Frontal cortex (tissue), 4 donors: ENCODE data around the gene ANKEF1. TPM values are rescaled to one million over a fixed set of nuclear protein-coding genes. Genes with fewer than 3 reads are reported as not detected.

Experiments used
- DNase-seq, 2 donors: peaks; one replicate each; pipeline ENCODE4 v3.0.0; 2012; ENCODE audit warnings: low spot score in 2 of 2
- FAIRE-seq: peaks from 2 replicates; lab custom pipeline; 2012; peaks lifted over from hg19 to GRCh38; lab: Jason Lieb, UNC
- small RNA-seq: library from RNA; depleted of rRNA; stranded (forward); fragments of <200 nt; gene quantifications from one replicate; pipeline ENCODE3, GENCODE V24; 2014
- total RNA-seq: library from RNA; depleted of rRNA; stranded (reverse); fragments of >200 nt; gene quantifications from one replicate; pipeline ENCODE4 v1.2.3, GENCODE V29; 2014
- donor health status: control.
- donor health status: control.
- donor health status: control.

Gene ANKEF1
- total RNA-seq, 1 donor from 2014 or later, result 4.1 TPM

- DNase-seq (no peak), FAIRE-seq (no peak)
Observed at GRCh38 chr20:10077886-10078285, 43.1 kb downstream of the ANKEF1 start.

DNA sequence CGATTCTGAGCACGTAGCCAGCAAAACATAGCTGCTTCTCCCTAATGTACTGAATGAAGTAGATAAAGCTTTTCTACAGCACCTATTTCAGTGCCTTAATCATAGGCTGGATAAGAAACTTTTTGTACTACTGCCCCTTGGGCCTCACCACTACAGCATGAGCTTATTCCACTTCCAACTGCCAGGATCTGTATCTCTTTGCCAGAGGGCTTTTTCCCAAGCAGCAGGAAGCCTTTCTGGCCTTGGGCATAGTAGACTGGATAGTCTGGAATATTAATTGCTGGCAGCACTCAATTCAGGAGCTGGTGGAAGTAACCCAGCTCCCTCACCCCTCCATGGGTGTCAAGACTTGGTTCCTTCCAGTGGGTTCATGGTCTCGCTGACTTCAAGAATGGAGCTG, 43.6 kb downstream of the ANKEF1 start:
- DNase-seq (no peak), FAIRE-seq (no peak)

GRCh38 chr20:10079964-10080363, 45.2 kb downstream of the ANKEF1 start:
- DNase-seq (no peak), FAIRE-seq (no peak)

- FAIRE-seq, result no peak
- DNase-seq, result no peak
Observed at GRCh38 chr20:10080574-10080973, 45.8 kb downstream of the ANKEF1 start.

- DNase-seq, result no peak
- no peak for FAIRE-seq
Observed at GRCh38 chr20:10089871-10090587, 55.2 kb downstream of the ANKEF1 start.

DNA sequence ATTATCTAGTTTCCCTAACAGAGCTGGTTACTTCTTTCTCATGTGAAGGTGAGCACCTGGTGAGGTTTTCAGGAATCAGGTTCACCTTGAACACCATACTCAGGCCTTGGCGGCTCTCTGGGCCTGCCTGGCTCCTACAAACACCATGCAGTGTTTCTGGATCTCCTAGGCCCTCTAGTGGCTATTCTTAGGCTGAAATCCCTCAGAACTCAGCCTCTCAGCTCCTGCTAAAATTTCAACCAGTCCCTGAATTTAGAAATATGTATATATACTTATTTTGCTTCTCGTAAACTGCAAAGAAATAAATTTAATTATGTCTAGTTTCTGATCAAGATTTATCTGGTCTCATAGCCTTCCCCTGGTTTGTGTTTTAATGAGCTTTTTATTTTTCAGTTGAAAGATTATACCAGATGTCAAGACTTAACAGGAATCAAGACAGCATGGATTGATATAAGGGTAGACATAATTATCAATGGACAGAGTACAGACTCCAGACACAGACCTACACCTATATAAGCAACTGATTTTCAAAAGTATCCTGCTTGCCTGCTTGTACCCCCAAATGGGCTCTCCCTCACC, 55.9 kb downstream of the ANKEF1 start:
- DNase-seq (peak in 1 of 2 donors; percentile 24), FAIRE-seq (no peak)

DNA sequence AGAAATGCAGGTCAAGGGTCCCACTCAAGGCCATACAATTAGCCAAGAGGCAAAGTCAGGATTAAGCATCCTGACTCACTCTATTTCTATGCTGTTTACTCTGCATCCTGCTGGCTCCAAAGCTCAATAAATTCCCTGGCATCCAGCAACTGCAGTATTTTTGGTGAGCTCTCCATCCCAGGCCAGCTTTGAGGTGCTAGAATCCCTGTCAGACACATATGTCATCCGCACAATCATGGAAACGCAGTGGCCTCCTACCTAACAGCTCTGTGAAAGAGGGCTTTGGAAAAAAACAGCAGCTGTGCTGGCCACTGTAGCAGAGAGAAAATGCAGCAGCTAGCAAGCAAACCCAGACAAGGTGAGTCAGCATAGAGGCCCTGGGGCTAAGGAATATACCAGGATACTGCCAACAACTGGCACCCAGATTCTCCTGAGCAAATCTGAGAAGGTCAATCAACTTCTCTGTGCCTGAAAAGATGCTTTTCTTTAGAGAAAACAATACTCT, 58.4 kb downstream of the ANKEF1 start:
- DNase-seq (no peak), FAIRE-seq (no peak)

GRCh38 chr20:10094566-10095173, 59.9 kb downstream of the ANKEF1 start:
- FAIRE-seq (no peak), DNase-seq (no peak)

DNA sequence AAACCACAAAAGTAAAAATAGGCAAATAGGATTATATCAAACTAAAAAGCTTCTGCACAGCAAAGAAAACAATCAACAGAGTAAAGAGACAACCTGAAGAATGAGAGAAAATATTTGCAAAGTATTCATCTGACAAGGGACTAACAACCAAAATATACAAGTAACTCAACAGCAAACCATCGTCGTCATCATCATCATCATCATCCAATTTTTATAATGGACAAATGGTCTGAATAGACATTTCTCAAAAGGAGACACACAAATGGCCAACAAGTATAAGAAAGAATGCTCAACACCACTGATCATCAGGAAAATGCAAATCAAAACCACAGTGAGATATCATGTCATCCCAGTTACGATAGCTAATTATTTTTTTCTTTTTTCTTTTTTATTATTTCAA, 62.0 kb downstream of the ANKEF1 start:
- FAIRE-seq, result no peak
- no peak for DNase-seq

GRCh38 chr20:10105046-10105445, 70.3 kb downstream of the ANKEF1 start:
- DNase-seq (no peak), FAIRE-seq (no peak)

Small RNA genes lying within 50 kb of the gene (small RNA-seq; reads per million reads assigned to genes)
- not detected for gene RF00017

Other genes with a start within 250 kb of the ANKEF1 start
- 33.0 TPM for gene PAK5, start 195.9 kb upstream of the ANKEF1 start, total RNA-seq
- 140 TPM for gene SNAP25, start 183.8 kb downstream of the ANKEF1 start, total RNA-seq